HFFc6 (cell line): ENCODE data around the gene CAMSAP1. TPM values are rescaled to one million over a fixed set of nuclear protein-coding genes. Genes with fewer than 3 reads are reported as not detected.

ENCODE experiments used
- DNase-seq: peaks from one replicate; pipeline ENCODE4 v3.0.0-alpha.2; 2018
- H3K27ac Mint-ChIP-seq: 2 replicates; pipeline ENCODE4 v1.8.0; 2020; ENCODE audit warnings: mild to moderate bottlenecking, mixed read lengths
- H3K27me3 Mint-ChIP-seq: 2 replicates; pipeline ENCODE4 v1.8.0; 2021; ENCODE audit warnings: mild to moderate bottlenecking, moderate library complexity, mixed read lengths; ENCODE audit not compliant: insufficient read depth
- H3K36me3 Mint-ChIP-seq: 2 replicates; pipeline ENCODE4 v1.8.0; 2021; ENCODE audit warnings: low read depth, mixed read lengths
- H3K4me1 Mint-ChIP-seq: 2 replicates; pipeline ENCODE4 v1.8.0; 2020; ENCODE audit warnings: low read depth, mixed read lengths
- H3K4me3 Mint-ChIP-seq: 2 replicates; pipeline ENCODE4 v1.8.0; 2020; ENCODE audit warnings: mild to moderate bottlenecking, moderate library complexity, mixed read lengths
- H3K9me3 Mint-ChIP-seq: 2 replicates; pipeline ENCODE4 v1.8.0; 2020; ENCODE audit warnings: mild to moderate bottlenecking, mixed read lengths
- total RNA-seq, 6 experiments: library from RNA; stranded (reverse); fragmentation: NEBNext Ultra II Directional; extraction: Animal tissue kit (Norgen Biotek cat#: 25700); gene quantifications; 2 replicates in 1 of 6; 3 replicates in 5 of 6; pipeline ENCODE4 v1.2.3, GENCODE V29; 2021
- TF ChIP-seq, protein P1 (sequence below): fragments of 200-600 bp; sonication (generic); IDR thresholded peaks from 2 replicates; pipeline ENCODE4 v1.5.0; 2021; ENCODE audit warnings: antibody characterized with exemption, mild to moderate bottlenecking

The CAMSAP1 gene
- total RNA-seq, 6 experiments from 2014 or later = 14.9 to 22.8 (median 18.1) TPM

DNA sequence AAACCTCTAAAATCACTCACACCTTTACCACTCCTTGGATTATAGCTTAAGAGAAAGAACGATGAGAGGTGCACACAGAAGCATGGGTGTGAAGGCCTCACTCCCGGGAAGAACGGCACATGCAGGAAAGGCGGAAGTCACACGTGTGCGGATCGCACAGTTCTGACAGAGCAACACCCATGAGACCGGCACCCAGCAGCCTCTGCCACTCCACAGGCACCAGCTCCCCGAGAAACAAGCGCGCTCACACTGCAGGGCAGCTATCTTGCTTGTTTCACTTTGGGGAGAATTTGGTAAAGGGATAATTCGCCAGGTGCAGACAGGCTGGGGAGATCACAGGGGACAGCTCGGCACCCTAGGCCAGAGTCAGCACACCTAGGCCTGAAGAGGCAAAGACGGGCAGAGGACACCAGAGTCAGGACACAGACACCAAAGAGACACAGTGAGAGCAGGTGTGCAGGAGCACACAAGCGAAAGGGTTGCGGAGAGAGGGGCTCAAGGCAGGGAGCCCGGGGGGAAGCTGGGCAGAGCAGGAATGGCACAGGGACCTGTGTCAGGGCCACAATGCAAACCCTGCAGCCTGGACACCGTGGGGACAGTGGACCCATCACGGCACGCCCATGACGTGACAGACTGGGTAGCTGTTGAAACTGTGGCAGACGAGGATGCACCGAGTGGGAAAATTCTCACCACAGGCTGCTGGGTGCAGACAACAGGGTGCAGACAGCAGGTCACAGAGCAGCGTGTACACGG is 81.7 kb downstream of the CAMSAP1 start:
- Mint-ChIP-seq H3K4me3 (no peak overlapping the region), H3K4me1 (no peaks in the 10 kb centered on the region), H3K27ac (no peak overlapping the region), H3K27me3 (peaks cover 2% of the 10 kb centered on the region), H3K9me3 (peaks cover 11% of the 10 kb centered on the region; the same call in 1 of the 2 replicates), H3K36me3 (peaks cover 51% of the 10 kb centered on the region)
- TF ChIP-seq, protein P1, sequence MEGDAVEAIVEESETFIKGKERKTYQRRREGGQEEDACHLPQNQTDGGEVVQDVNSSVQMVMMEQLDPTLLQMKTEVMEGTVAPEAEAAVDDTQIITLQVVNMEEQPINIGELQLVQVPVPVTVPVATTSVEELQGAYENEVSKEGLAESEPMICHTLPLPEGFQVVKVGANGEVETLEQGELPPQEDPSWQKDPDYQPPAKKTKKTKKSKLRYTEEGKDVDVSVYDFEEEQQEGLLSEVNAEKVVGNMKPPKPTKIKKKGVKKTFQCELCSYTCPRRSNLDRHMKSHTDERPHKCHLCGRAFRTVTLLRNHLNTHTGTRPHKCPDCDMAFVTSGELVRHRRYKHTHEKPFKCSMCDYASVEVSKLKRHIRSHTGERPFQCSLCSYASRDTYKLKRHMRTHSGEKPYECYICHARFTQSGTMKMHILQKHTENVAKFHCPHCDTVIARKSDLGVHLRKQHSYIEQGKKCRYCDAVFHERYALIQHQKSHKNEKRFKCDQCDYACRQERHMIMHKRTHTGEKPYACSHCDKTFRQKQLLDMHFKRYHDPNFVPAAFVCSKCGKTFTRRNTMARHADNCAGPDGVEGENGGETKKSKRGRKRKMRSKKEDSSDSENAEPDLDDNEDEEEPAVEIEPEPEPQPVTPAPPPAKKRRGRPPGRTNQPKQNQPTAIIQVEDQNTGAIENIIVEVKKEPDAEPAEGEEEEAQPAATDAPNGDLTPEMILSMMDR = no peak
- DNase-seq = no peak

DNA sequence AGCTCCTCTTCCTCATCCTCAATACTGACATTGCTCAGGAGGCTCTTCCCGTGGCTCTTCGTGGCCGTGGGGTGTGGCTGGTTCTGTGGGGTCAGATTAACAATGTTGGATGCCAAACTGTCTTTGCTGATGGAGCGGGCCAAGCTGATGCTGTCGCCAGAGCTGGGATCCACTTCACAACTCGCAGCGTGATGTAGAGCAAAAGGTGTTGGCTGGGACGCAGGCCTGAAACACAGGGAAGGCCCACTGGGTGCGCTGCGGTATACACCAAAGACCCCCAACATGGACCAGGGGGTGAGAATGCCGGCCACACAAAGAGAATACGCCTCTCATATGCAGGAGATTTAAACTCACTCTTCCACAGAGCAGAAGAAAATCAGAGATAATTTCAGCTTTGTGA is 84.3 kb downstream of the CAMSAP1 start:
- H3K4me1 Mint-ChIP-seq = no peaks in the 10 kb centered on the region
- peaks cover 2% of the 10 kb centered on the region for H3K27me3 Mint-ChIP-seq
- TF ChIP-seq, protein P1 = no peak
- no peak overlapping the region for H3K4me3 Mint-ChIP-seq
- no peak overlapping the region for H3K27ac Mint-ChIP-seq
- DNase-seq = no peak
- peaks cover 38% of the 10 kb centered on the region for H3K36me3 Mint-ChIP-seq
- H3K9me3 Mint-ChIP-seq = peaks cover 2% of the 10 kb centered on the region; the same call in 1 of the 2 replicates

DNA sequence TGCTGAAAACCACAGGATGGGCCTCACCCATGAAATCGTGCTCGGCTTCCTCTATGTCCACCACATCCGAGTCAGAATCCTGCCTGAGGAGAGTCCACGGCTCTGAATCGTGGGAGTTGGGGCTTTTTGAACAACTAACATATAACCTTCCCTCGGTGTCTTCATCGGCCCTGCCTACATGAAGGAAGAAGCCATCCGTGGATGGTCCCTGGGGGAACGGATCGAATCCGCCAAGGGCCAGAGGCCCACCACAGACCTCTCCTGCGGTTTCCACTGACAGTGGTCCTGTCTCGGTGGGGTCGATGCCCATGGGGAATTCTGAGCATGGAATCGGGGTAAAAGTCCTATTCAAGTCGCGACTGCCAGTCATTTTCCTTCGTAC is 85.0 kb downstream of the CAMSAP1 start:
- no peak overlapping the region for H3K27ac Mint-ChIP-seq
- no peaks in the 10 kb centered on the region for H3K4me1 Mint-ChIP-seq
- H3K36me3 Mint-ChIP-seq = peaks cover 34% of the 10 kb centered on the region
- TF ChIP-seq, protein P1 = no peak
- H3K9me3 Mint-ChIP-seq = no peaks in the 10 kb centered on the region
- peaks cover 2% of the 10 kb centered on the region; the same call in 1 of the 2 replicates for H3K27me3 Mint-ChIP-seq
- DNase-seq = no peak
- no peak overlapping the region for H3K4me3 Mint-ChIP-seq

DNA sequence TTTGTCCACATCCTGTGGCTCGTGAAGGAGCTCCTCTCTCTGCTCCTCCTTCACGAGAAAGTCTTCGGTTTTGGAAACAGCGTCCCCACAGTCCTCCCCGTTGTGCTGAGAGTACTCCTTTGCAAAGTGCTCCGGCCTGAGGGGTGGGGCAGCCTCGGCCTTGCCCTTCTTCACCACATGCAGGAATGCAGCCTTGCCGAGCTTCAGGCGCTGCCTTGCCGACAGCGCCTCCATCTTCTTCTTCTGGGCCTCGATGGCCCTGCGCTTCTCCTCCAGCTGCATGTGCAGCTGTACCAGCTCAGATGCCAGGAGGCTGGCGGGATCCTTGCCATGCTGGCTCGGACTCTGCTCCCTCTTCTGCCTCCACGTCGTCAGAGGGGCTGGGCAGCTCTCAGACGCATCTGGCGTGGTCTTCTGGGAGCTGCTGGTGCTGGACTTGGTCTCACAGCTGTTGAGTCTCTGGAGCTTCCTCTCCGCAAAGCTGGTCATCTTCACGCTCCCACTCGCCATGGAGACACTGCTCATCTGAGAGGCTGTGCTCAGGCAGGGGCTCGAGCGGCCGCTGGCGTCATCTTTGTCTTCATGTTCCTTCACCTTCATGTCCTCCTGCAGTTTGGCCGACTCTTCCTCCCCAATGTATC is 85.5 kb downstream of the CAMSAP1 start:
- TF ChIP-seq, protein P1 = no peak
- H3K4me1 Mint-ChIP-seq = no peaks in the 10 kb centered on the region
- H3K27ac Mint-ChIP-seq = no peak overlapping the region
- DNase-seq = no peak
- no peaks in the 10 kb centered on the region for H3K9me3 Mint-ChIP-seq
- H3K27me3 Mint-ChIP-seq = peaks cover 2% of the 10 kb centered on the region; the same call in 1 of the 2 replicates
- peaks cover 29% of the 10 kb centered on the region for H3K36me3 Mint-ChIP-seq
- H3K4me3 Mint-ChIP-seq = no peak overlapping the region

DNA sequence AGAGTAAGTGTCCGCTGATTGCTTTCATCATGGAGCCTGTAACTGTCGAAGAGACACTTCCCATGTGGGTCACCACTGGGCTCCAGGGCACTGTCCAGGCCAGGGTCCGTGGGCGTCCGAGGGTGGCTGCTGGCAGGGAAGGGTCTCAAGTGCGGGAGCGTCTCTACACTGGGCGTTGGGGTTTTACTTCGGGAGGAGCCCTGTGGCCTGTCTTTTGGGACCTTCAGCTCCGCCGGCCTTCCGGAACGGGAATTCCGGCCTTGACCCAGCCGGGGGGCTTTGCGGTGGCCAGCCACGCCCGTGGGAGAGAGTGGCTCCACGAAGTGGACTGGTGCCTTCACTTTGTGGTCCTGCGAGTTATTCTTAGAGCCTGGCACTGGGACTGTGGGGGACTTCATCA is 86.2 kb downstream of the CAMSAP1 start:
- Mint-ChIP-seq H3K27me3 (peaks cover 2% of the 10 kb centered on the region; the same call in 1 of the 2 replicates), H3K9me3 (no peaks in the 10 kb centered on the region), H3K4me3 (no peak overlapping the region), H3K27ac (no peak overlapping the region), H3K4me1 (no peaks in the 10 kb centered on the region), H3K36me3 (peaks cover 24% of the 10 kb centered on the region)
- TF ChIP-seq, protein P1 = no peak
- DNase-seq = no peak
